ENCODE data around the gene NCOR2. TPM values are rescaled to one million over a fixed set of nuclear protein-coding genes. Genes with fewer than 3 reads are reported as not detected.

The NCOR2 gene
- total and polyA plus RNA-seq, 10 of the 15 experiments (the other 5 are each of a cell fraction or from before 2014, with no cell fraction given) = 0.43 to 179 (median 14.9) TPM

DNA sequence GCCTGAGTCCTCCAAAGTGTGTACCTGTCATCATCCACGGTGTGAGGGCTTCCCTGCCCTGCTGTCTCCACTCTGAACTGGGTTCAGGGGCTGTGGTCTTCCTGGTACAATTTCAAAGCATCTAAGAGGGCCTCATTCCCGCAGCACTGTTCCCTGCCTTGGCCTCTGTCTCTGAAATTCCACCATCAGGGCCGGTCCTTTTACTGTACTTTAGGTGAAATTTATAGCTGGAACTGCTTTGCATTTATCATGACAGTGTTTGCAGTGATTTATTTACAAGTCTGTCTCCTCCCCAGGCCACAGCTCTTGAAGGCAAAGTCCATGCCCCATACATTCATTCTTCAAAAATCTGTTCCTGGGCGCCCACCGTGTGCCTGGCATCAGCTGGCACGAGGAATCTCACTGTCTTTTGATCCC is 36.9 kb upstream of the NCOR2 start (continued):
- TF ChIP-seq FOS (IDR thresholded peaks at IDR 0.05; ENCODE audit: borderline replicate concordance, extremely low read depth, insufficient read length) (no peak), BCL11A (IDR thresholded peaks at IDR 0.05; ENCODE audit: low read depth, low read length) (no peak)

DNA sequence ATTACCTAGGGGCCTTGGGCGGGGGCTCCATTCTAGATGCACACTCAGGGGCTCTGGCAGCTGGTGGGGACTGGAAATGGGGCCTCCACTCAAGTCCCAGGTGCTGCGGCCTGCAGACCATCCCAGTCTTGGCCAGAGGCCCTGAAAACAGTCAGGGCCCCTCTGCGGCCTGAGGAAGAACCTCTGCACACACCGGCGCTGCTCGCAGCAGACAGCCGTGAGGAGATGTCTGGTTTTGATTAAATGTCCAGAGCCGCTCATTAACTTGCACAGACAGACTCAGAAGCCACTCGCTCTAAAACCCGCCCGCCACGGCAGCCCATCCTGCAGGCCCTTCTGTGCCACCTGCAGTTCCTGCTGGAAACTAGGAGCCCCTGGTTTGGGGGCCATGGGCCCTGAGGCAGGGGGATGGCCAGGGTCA is 36.4 kb upstream of the NCOR2 start:
- FAIRE-seq = no peak
- CTCF ChIA-PET = no interaction called here
- no TSS peak for BruUV-seq (replicated peaks)

More for the DNA sequence above, 36.4 kb upstream of the NCOR2 start:
- no peak overlapping the region for H3K4me2 ChIP-seq (ENCODE audit: control insufficient read depth, insufficient read depth)
- TF ChIP-seq, protein P1, sequence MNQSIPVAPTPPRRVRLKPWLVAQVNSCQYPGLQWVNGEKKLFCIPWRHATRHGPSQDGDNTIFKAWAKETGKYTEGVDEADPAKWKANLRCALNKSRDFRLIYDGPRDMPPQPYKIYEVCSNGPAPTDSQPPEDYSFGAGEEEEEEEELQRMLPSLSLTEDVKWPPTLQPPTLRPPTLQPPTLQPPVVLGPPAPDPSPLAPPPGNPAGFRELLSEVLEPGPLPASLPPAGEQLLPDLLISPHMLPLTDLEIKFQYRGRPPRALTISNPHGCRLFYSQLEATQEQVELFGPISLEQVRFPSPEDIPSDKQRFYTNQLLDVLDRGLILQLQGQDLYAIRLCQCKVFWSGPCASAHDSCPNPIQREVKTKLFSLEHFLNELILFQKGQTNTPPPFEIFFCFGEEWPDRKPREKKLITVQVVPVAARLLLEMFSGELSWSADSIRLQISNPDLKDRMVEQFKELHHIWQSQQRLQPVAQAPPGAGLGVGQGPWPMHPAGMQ (IDR thresholded peaks at IDR 0.05; ENCODE audit: borderline replicate concordance) = no peak
- no peak for TF ChIP-seq KLF5 (IDR thresholded peaks at IDR 0.05; ENCODE audit: partially characterized antibody)
- no peak for TF ChIP-seq MEF2A (IDR thresholded peaks at IDR 0.05; ENCODE audit: insufficient read depth, low read depth, low read length)
- no peak for TF ChIP-seq ZBTB40 (IDR thresholded peaks at IDR 0.05; ENCODE audit: borderline replicate concordance)
- TF ChIP-seq FOS (IDR thresholded peaks at IDR 0.05; ENCODE audit: borderline replicate concordance, extremely low read depth, insufficient read length) = no peak
- TF ChIP-seq SMARCA5 (IDR thresholded peaks at IDR 0.05) = no peak
- TF ChIP-seq NR2C1 (IDR thresholded peaks at IDR 0.05) = no peak
- no peak for TF ChIP-seq ESRRA (IDR thresholded peaks at IDR 0.05; ENCODE audit: low read length)
- no peak for TF ChIP-seq ELK1 (IDR thresholded peaks at IDR 0.05; ENCODE audit: low read depth, low read length)
- TF ChIP-seq MYC (IDR thresholded peaks at IDR 0.05; ENCODE audit: insufficient read depth, insufficient read length, insufficient replicate concordance, low read length, severe bottlenecking) = no peak
- no peak for ATAC-seq
- H3K9ac ChIP-seq (ENCODE audit: control insufficient read depth, insufficient read depth, low read length) = no peak overlapping the region
- no peak for DNase-seq (ENCODE audit: low read depth, low spot score)
- ChIA-PET SMC1A (ENCODE audit: uncharacterized antibody, unreplicated experiment) (no interaction called here), POLR2A (no interaction called here), RAD21 (ENCODE audit: unreplicated experiment) (no interaction called here)
- H2AFZ ChIP-seq (ENCODE audit: control insufficient read depth, low read depth, low read length) = no peak overlapping the region
- no peaks in the 10 kb centered on the region for H3K79me2 ChIP-seq (ENCODE audit: control insufficient read depth, insufficient read depth, low read length)
- H3K27ac ChIP-seq (ENCODE audit: control insufficient read depth, insufficient read depth) = no peak overlapping the region
- H4K20me1 ChIP-seq (ENCODE audit: control insufficient read depth, insufficient read depth) = no peaks in the 10 kb centered on the region
- WGBS (ENCODE audit: insufficient coverage, insufficient replicate concordance, low lambda C conversion rate, missing lambda C conversion rate) = 84% methylated on average over 12 of the region's 12 CpGs
- no peaks in the 10 kb centered on the region for H3K36me3 ChIP-seq (ENCODE audit: control insufficient read depth in 2 of 2, insufficient read depth in 2 of 2, low read length in 1 of 2)
- intact Hi-C loops (cut with micrococcal nuclease; ENCODE audit: unreplicated experiment) (no loop called here), in situ Hi-C loops (cut with MboI) (no loop called here)
- peaks cover 11% of the 10 kb centered on the region for H3K4me1 ChIP-seq (ENCODE audit: control insufficient read depth, insufficient read depth, low read length)
- no peaks in the 10 kb centered on the region; a peak in 1 of 4 replicates for H3K27me3 ChIP-seq (replicated peaks in 1 of 2; ENCODE audit: control insufficient read depth in 2 of 2, insufficient read depth in 2 of 2, low read length in 1 of 2)
- no peak overlapping the region for H3K4me3 ChIP-seq
- peaks cover 3% of the 10 kb centered on the region; the same call in 2 of the 3 replicates for H3K9me3 ChIP-seq (replicated peaks; ENCODE audit: control insufficient read depth, insufficient read depth, low read length)
